ENCODE results near the gene POU3F1.

Gene POU3F1

GRCh38 chr1:38028105-38028591 lies 18.4 kb downstream of the POU3F1 start:
- DNase-seq (ENCODE audit: low read depth), result peak; percentile 60

- DNase-seq (ENCODE audit: low read depth), result no peak
These were observed 19.1 kb downstream of the POU3F1 start for GRCh38 chr1:38027201-38028104.

DNA sequence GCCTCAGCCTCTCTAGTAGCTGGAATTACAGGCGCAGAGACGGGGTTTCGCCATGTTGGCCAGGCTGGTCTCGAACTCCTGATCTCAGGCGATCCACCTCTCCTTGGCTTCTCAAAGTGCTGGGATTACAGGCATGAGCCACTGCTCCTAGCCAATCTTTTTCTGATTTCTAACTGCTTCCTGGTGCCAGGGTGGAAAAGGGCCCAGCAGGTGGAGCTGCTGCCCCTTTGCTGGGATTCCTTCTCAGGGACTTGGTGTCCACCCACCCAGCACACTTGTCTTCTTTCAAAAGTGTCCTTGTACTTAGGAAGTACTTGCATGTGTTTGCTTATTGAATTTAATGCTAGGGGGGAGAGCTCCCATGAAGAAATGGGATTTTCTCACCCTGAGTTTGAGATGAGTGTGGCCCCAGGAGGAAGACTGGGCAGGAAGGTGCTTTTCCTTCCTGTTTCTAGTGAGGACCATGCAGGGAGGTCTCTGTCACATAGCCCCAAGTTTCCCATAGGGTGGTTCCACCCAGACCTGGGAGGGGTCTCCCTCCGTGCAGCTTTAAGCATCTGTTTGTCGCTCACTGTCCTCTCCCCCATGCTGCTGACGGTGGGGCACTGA lies 19.9 kb downstream of the POU3F1 start:
- no peak for DNase-seq (ENCODE audit: low read depth)

DNA sequence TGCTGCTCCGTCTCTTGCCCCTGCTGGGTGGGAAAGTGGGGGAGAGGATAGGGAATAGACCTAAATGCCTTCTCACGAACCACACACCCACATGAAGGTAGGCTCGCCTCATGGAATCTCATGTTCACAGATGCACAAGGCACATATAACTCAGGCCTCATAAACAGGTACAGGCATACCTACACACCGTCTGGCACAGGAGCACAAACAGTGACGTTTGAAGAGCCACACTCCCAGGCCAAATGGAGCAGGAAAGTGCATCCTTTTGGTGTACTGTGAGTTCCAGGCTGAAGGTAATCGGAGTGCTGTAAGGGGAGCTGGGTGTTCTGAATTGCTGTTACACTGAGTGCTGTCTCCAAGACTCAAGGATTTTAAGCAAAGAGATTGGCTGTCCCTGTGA lies 20.9 kb downstream of the POU3F1 start:
- DNase-seq (ENCODE audit: low read depth), result no peak

- no peak for DNase-seq (ENCODE audit: low read depth)
These were observed 21.4 kb downstream of the POU3F1 start for GRCh38 chr1:38025233-38025632.

DNA sequence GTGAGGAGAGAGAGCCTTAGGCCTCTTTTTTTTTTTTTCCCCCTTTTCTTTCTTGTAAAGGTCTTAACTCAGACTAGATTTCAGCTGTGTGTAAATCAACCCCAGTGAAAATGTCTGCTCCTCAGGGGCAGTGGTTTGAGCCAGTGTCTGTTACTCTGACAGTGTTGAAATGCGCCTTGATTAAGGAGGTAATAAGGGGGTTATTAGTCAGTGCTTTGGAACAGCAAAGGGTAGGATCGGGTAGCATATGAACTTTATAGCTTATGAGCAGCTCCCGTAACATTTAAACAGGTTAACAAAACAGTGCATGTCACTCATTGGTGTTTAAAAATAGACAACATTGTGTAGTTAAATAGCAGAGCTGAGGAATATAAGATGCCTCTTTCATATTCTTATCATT lies 23.8 kb downstream of the POU3F1 start:
- DNase-seq (ENCODE audit: low read depth), result no peak

DNA sequence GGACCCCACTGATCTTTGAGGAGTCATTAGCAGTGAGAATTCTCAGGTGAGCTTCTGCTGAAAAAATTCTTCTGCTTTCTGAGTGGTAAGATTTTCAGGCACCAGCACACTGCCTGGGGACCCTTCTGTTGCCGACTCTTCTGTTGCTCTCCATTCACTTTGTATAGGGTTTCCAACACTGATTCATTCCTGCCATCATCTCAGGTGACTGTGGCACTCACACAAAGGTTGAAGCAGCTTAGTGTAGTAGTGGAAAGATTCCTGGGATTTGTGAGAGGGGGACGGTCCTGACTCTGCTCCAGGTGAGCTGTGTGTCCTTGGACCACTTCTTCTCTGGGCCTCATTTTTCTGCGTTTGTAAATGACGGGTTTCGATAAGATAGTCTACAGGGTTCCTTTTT lies 24.6 kb downstream of the POU3F1 start:
- DNase-seq (ENCODE audit: low read depth), result no peak

DNA sequence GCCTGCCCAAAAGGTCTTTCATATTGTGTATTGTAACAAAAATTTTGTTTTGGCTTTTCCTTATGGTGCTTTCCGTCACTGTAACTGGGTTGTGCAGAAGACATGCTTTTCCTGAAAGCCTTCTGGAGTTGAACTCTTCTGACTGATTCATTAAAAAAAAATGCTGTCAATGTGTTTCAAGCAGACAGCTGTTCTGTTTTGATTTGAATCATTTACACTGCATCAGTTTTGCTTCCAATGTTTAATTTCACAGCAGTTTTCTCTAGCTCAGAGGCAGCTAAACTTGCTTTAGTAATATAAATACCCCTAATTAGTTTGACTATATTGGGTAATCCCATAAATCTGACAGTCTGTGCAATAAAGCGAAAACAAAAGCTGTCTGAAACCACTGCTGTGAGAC lies 26.2 kb downstream of the POU3F1 start:
- no peak for DNase-seq (ENCODE audit: low read depth)

DNA sequence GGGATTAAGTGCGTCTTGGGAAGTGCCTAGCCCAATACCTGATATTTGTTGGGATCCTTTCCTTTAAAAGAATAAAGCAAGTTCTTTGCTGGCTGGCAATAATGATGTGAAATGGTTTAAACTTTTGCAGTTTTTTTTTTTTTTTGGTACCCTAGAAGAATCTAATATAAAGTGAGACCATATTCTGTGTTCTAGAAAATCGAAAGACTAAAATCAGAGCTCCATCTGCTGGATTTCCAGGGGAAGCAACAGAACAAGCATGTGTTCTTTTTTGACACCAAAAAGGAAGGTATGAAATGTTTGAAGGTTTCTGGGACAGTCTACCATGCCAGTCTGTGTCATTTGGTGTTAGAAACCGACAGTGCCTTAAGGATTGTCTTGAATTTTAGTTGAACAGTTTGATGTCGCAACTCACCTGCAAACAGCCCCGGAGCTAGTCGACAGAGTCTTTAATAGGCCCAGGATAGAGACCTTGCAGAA lies 27.7 kb downstream of the POU3F1 start:
- DNase-seq (ENCODE audit: low read depth), result no peak

- DNase-seq (ENCODE audit: low read depth), result no peak
These were observed 30.4 kb downstream of the POU3F1 start for GRCh38 chr1:38015978-38016725.

GRCh38 chr1:38014724-38015424 lies 31.7 kb downstream of the POU3F1 start:
- DNase-seq (ENCODE audit: low read depth), result no peak

- DNase-seq (ENCODE audit: low read depth), result no peak
These were observed 32.4 kb downstream of the POU3F1 start for GRCh38 chr1:38014171-38014570.

- no peak for DNase-seq (ENCODE audit: low read depth)
These were observed 33.4 kb downstream of the POU3F1 start for GRCh38 chr1:38013227-38013622.

DNA sequence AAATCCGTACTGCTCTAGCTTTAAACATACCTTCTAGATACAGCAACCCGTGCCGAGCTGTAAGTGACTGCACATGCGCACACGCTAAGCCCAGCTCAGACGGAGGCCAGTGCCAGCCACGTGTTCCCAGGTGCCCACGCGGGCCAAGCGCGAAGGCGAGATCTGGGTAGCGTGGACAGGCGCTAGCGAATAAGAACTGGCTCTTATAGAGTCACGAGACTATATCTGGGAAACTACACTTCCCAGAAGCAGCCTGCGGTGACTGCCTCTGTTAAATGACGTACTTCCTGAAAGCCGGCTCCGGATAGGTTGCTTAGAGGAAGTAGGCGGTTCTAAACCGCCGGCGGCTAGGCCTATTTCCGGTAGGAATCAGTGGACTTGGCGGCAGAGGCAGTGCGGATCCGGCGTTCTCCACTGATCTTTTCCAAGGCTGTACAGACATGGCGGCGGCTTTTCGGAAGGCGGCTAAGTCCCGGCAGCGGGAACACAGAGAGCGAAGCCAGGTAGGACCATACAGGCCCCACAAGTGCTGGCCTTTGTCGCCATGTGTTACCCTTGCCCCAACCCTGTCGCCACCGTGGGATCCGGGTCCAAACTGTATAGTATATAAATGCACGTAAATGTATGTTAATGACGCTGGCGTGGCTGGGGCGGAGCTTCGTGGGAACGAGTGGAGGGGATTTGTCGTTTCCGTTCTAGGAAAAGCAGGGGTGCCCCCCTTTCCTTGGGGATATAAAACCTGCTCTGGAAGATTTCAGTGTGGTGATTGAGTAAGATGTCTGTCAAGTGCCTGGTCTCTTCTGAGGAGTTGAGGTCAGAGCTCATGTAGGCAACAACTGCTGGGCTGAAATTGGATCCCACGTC lies 34.0 kb downstream of the POU3F1 start, which contains the start of gene UTP11:
TSS of gene UTP11 (plus strand) at position 372 of the 864 bp plus-strand sequence. CDS start at position 441, 69 bp downstream.
- DNase-seq (ENCODE audit: low read depth), result peak; percentile 84

DNA sequence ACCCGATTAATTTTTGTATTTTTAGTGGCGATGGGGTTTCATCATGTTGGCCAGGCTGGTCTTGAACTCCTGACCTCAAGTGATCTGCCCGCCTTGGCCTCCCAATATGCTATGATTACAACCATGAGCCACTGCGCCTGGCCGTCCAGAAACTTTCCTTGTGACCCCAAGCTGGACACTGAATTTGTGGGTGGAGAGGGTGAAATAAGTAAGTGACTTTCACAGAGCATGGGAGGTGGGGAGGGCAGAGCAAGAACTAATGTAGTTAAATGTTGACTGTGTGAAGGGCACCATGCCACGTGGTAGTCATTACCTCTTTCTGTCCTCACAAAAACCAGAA lies 36.8 kb downstream of the POU3F1 start:
- DNase-seq (ENCODE audit: low read depth), result no peak

DNA sequence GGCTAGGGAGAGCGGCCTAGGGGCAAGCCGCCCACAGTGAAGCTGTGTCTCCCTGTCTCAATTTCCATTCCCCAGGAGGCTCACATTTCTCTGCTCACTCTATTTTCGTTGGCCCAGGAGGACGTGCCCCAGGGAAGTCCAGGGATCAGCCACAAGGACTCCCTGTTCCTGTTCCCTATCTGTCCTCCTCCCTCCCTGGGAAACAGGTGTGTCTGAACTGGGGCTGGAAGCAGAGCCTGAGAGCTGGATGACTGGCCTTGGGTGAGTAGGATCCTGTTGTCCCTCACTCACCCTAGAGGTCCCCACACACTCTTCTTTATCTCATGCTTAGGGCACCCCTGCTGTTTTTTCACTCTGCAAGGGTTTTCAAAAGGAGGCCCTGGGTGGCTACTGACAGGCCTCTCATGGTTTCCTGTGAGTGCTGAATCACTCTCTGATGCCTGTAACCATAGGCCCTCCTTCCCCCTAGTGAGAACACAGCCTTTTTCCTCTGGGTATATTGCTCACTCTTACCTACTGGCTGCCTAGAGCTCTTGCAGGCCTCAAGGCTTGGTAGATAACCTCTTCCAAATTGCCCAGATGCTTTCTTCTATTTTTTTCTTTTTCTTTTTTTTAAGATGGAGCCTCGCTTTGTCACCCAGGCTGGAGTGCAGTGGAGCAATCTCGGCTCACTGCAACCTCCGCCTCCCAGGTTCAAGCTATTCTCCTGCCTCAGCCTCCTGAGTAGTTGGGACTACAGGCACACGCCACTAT lies 37.3 kb downstream of the POU3F1 start:
- no peak for DNase-seq (ENCODE audit: low read depth)

GRCh38 chr1:38006008-38006828 lies 40.4 kb downstream of the POU3F1 start:
- no peak for DNase-seq (ENCODE audit: low read depth)

GRCh38 chr1:38005195-38006007 lies 41.2 kb downstream of the POU3F1 start, which contains the start of gene FHL3:
FHL3 (minus strand) TSS chr1:38005514; CDS start chr1:37999412, 6,102 bp downstream.
- peak; percentile 50 for DNase-seq (ENCODE audit: low read depth)
